ENCODE results near the gene SLC4A3. TPM values are rescaled to one million over a fixed set of nuclear protein-coding genes. Genes with fewer than 3 reads are reported as not detected.

The SLC4A3 gene
- total and polyA plus RNA-seq, 10 donors, result 0.71 to 9.2 (median 3.0) TPM

- Histone ChIP-seq H3K27me3 (replicated peaks in 1 of 7) (peaks cover 0 to 79% (median 17%) of the 10 kb centered on the region in 7 donors), H3K4me3 (no peak overlapping the region), H3K4me1 (peaks cover 0 to 7% (median 0%) of the 10 kb centered on the region in 6 donors), H3K9me3 (no peaks in the 10 kb centered on the region), H3K27ac (no peak overlapping the region), H3K36me3 (no peaks in the 10 kb centered on the region)
- intact Hi-C loops (cut with DNase I; ENCODE audit: low total_unique reads), result no loop called here
- TF ChIP-seq POLR2A (IDR thresholded peaks at IDR 0.05) (no peak), CTCF (IDR thresholded peaks at IDR 0.05 in 8 of 11, conservative IDR thresholded peaks at IDR 0.05 in 3 of 11) (no peak), POLR2AphosphoS5 (IDR thresholded peaks at IDR 0.05) (no peak)
- 84 to 90% (median 87%) methylated on average over 20 to 22 of the region's 22 CpGs for whole genome bisulfite sequencing, 5 donors
- no peak for DNase-seq
Observed at GRCh38 chr2:219633276-219634065, 6.0 kb downstream of the SLC4A3 start.

- DNase-seq, result no peak
- TF ChIP-seq POLR2A (IDR thresholded peaks at IDR 0.05), result no peak
- TF ChIP-seq POLR2AphosphoS5 (IDR thresholded peaks at IDR 0.05), result no peak
- TF ChIP-seq CTCF (IDR thresholded peaks at IDR 0.05 in 8 of 11, conservative IDR thresholded peaks at IDR 0.05 in 3 of 11), result no peak
- Histone ChIP-seq H3K36me3 (no peaks in the 10 kb centered on the region), H3K4me1 (peaks cover 0 to 7% (median 0%) of the 10 kb centered on the region in 6 donors), H3K9me3 (no peaks in the 10 kb centered on the region), H3K27me3 (replicated peaks in 1 of 7) (peaks cover 0 to 76% (median 8%) of the 10 kb centered on the region in 7 donors), H3K4me3 (no peak overlapping the region), H3K27ac (no peak overlapping the region)
- intact Hi-C loops (cut with DNase I; ENCODE audit: low total_unique reads), result no loop called here
- WGBS, 5 donors, result 86 to 88% (median 87%) methylated on average over 15 of the region's 15 CpGs
Observed at GRCh38 chr2:219634171-219634940, 6.9 kb downstream of the SLC4A3 start.

- no peak overlapping the region for H3K4me3 ChIP-seq
- DNase-seq, result peak; percentile 52
- TF ChIP-seq POLR2A (IDR thresholded peaks at IDR 0.05), result no peak
- no peak for TF ChIP-seq POLR2AphosphoS5 (IDR thresholded peaks at IDR 0.05)
- no peak for TF ChIP-seq CTCF (IDR thresholded peaks at IDR 0.05 in 8 of 11, conservative IDR thresholded peaks at IDR 0.05 in 3 of 11)
- H3K27ac ChIP-seq, result no peak overlapping the region
- no peaks in the 10 kb centered on the region for H3K36me3 ChIP-seq
- peaks cover 0 to 8% (median 0%) of the 10 kb centered on the region in 6 donors for H3K4me1 ChIP-seq
- no peaks in the 10 kb centered on the region for H3K9me3 ChIP-seq
- intact Hi-C loops (cut with DNase I; ENCODE audit: low total_unique reads), result no loop called here
- 68 to 84% (median 82%) methylated on average over 4 to 22 of the region's 22 CpGs for WGBS, 5 donors
- H3K27me3 ChIP-seq (replicated peaks in 1 of 7), result peaks cover 0 to 75% (median 6%) of the 10 kb centered on the region in 7 donors
Observed at GRCh38 chr2:219634951-219635751, 7.7 kb downstream of the SLC4A3 start.

Data from spleen (tissue), 11 donors.